Coronary artery (tissue), 2 donors: Measurements from ENCODE around the gene OPCML.

Source experiments
- DNase-seq: peaks from one replicate; pipeline ENCODE4 v3.0.0-alpha.2; 2017; ENCODE audit warnings: low spot score
- H3K27ac ChIP-seq, 2 donors: fragments of 200-600 bp; sonication (generic); one replicate each; pipeline ENCODE4 v1.5.1; 2016 to 2019
- H3K4me3 ChIP-seq: fragments of 200-600 bp; sonication (generic); 2 replicates; pipeline ENCODE4 v1.5.1; 2016; ENCODE audit warnings: mild to moderate bottlenecking, moderate library complexity
- TF ChIP-seq, protein P1 (sequence below): fragments of 200-600 bp; sonication (generic); IDR thresholded peaks from one replicate; pipeline ENCODE4 v1.5.1; 2019; ENCODE audit warnings: antibody characterized with exemption

OPCML gene

DNA sequence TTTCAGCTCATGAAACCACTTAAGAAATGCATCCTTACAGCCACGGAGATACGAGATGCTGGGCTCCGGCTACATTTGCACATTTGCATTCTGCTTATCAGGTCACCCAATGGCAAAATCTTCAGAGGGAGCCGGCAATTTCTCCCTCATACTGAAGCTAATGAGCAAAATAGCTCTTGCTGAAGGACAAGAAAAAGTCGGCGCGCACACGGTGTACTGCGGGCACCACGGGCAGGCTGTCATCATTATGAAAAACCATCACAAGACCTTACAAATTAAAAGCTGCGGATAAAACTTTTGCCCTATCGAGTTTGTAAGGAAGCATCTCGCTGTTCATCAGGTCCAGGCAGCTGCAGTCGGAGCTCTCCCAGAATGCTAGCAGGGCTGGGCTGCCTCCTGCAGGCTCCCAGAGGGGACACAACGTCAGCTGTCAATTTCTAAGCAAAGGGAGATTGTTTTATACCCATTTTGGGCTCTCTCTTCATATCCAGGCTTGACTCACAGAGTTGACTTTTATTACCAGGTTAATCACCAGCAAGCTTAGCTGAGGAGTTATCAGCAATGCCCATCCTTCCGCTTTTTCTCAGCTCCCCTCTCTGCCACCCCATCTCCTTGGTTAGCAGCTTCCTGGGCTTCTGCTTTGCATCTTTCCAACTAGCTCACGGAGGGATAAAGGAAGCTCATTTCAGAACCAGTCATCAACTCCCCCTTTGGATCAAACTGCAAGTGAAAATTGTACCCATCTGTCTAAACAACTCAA, 375.1 kb downstream of the OPCML start:
- DNase-seq: no peak
- H3K4me3 ChIP-seq: no peak overlapping the region
- TF ChIP-seq, protein P1, sequence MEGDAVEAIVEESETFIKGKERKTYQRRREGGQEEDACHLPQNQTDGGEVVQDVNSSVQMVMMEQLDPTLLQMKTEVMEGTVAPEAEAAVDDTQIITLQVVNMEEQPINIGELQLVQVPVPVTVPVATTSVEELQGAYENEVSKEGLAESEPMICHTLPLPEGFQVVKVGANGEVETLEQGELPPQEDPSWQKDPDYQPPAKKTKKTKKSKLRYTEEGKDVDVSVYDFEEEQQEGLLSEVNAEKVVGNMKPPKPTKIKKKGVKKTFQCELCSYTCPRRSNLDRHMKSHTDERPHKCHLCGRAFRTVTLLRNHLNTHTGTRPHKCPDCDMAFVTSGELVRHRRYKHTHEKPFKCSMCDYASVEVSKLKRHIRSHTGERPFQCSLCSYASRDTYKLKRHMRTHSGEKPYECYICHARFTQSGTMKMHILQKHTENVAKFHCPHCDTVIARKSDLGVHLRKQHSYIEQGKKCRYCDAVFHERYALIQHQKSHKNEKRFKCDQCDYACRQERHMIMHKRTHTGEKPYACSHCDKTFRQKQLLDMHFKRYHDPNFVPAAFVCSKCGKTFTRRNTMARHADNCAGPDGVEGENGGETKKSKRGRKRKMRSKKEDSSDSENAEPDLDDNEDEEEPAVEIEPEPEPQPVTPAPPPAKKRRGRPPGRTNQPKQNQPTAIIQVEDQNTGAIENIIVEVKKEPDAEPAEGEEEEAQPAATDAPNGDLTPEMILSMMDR: no peak
- no peak overlapping the region for H3K27ac ChIP-seq

DNA sequence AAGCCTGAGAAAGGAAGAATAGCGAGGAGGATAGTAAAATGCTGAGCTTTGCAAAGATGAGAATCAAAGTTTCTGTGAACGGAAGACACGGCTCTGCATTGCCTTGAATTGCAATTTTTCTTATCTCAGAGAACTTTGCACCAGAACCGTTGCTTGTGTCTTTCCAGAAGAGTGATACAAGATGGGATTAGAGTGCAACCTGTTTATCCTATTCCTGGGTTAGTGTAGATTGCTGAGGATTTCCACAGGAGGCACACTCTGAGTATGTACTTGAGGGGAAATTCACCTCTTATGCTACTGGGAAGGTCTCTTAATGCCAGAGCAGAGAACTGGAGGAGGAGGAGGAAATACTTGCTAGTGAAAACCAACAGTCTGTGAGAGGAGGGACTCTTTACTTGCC, 377.5 kb downstream of the OPCML start:
- Histone ChIP-seq H3K27ac (no peak overlapping the region), H3K4me3 (no peak overlapping the region)
- no peak for DNase-seq
- TF ChIP-seq, protein P1: no peak

DNA sequence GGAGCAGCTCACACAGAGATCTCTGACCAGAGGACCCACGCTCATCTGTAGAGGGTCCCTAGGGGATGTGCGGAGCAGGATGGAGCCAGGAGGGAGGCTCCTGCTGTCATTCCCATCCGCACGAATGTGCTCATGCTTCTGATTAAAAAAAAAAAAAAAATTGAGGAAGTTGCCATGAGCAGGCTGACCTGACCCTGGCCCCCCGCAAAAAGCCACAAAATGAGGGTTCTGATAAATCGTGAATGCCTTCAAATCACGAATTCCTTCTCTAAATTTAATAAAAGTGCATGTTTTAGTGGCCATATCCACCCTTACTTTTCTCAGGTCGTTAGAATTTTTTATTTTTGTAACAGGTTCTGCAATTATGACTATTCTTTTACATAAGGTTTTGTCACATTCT, 378.2 kb downstream of the OPCML start:
- Histone ChIP-seq H3K4me3 (no peak overlapping the region), H3K27ac (no peak overlapping the region)
- no peak for DNase-seq
- TF ChIP-seq, protein P1: no peak

DNA sequence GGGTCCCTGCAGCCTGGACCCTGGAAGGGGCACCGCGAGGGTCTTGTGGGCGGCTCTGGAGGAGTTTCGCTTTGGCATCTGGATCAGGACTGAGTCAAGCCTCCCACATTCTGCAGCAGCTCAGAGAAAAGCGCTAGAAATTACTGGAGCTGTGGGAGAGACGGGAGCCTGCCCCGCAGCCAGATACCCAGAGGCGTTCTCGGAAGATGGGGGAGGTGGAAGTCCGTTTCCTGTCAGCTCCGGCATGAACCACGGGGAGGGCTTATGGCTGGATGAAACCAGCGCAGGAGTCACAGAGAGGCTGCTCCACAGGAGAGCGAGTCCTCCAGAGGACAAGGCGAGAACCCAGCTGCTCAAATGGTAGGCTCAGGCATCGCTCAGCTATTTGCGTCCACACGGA, 379.3 kb downstream of the OPCML start:
- no peak overlapping the region for H3K4me3 ChIP-seq
- DNase-seq: no peak
- H3K27ac ChIP-seq: no peak overlapping the region
- TF ChIP-seq, protein P1: no peak

DNA sequence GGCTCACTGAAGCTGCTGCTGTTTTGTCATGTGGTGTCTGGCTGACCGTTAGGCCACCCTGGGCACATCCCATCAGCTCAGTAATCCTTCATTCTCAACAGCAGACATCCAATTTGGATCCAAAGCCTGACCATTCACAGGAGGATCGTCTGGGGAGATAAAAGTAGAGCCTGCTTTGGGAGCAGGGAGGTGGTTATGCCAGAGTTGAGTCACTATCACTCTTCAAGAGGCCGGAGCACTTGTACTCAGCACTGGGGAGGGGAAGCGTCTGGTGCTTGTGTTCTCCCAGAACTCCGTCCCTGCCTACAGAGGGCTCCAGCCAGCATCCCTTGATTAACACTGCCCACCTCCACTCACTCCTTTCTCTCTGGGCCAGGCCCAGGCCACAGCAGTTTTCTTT, 382.6 kb downstream of the OPCML start:
- TF ChIP-seq, protein P1: no peak
- Histone ChIP-seq H3K4me3 (no peak overlapping the region), H3K27ac (no peak overlapping the region)
- no peak for DNase-seq

DNA sequence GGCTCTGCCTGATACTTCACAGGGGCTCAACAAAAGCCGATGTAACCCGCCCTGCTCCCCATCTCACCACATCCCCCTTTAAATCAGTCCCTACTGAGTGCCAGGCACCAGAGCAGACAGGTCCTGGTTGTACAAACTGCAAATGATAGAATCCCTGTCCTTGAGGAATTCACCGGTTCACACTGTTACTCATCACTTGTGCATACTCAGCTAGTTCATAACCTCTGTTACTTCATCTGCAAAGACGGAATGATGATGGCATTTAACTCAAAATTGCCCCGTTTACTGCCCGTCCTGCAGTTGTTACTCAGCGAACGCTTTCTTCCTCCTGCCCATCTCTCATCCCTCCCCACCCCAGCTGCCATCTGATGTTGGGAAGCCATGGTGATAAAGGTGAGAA, 384.7 kb downstream of the OPCML start:
- TF ChIP-seq, protein P1: no peak
- H3K27ac ChIP-seq: no peak overlapping the region
- no peak overlapping the region for H3K4me3 ChIP-seq
- DNase-seq: no peak

DNA sequence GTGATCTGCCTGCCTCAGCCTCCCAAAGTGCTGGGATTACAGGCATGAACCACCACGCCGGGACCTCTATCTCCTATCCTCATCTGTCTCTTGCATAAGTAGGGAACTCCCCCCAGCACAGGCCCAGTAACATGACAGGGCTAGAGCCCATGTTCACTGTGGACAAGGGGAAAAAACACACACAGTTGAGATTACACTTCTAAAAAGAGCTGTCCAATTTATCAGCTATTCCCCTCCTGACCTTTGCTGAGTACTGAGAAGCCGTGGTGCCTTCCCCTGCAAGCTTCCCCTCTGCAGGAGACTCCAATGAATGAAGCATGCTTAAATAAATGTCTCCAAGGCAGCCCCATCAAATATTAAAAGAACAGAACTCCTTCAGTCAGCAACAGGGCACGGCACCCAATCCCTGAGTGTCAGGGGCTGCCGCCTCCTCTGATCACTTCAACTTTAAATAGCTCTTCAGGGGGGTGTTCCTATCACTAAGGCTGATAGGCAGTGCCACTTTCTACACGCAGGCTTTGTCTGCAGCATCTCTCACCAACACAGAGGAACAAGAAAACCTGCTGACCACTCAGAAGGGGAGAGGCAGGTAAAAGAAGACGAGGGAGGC, 385.5 kb downstream of the OPCML start:
- no peak for DNase-seq
- TF ChIP-seq, protein P1: no peak
- H3K27ac ChIP-seq: no peak overlapping the region
- H3K4me3 ChIP-seq: no peak overlapping the region
